ENCODE measurements around the gene RHBDD1. TPM values are rescaled to one million over a fixed set of nuclear protein-coding genes. Genes with fewer than 3 reads are reported as not detected.

Gene RHBDD1
- total RNA-seq, 1 donor from 2014 or later, result 4.6 TPM

DNA sequence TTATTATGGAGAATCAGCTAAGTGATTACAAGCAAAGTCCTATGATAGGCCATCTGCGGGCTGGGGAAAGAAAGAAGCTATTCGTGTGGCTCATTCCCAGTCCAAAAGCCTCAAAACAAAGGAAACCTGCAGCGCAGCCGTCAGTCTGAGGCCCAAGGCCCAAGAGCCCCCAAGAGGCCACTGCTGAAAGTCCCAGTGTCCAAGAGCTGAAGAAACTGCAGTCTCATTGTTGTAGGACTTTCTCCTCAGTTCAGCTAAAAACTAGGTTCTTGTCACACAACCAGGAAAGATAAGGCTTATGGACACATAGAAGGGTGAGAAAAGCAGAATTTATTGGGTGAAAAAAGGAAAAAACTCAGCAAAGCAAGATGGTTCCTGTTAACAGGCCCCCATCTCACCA lies 143.2 kb downstream of the RHBDD1 start:
- DNase-seq (ENCODE audit: low read depth in 2 of 2), result no peak

DNA sequence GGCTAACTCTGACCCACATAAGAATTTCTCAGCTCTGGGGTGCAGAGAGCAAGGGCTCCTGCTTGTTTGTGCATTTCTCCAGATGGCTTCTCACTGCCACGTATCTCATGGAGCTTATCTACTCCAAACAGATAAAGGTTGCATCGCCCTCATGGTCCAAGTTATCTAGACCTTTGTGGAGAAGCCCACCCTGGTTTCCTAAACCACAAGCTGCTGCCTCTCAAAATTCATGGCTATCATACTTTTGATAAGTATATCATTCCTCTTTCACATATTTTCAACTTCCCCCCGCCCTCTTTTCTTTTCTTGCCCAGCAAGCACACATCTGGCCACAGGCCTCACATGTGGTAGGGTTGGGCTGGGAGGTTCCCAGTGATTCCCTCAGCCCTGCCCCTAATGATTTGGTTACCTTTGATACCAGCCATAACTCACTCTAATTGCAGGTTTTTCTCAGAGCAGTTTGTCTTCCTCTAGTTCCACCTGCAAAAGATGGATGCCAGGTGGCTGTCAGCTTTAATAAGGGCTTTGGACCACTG lies 146.0 kb downstream of the RHBDD1 start:
- no peak for DNase-seq (ENCODE audit: low read depth in 2 of 2)

- no peak for DNase-seq (ENCODE audit: low read depth in 2 of 2)
Measured at GRCh38 chr2:226983895-226984749, 148.3 kb downstream of the RHBDD1 start.

GRCh38 chr2:226984750-226985582 lies 149.1 kb downstream of the RHBDD1 start:
- peak; percentile 67 to 76 for DNase-seq (ENCODE audit: low read depth in 2 of 2)

GRCh38 chr2:226985583-226985946 lies 149.7 kb downstream of the RHBDD1 start:
- no peak for DNase-seq (ENCODE audit: low read depth in 2 of 2)

GRCh38 chr2:226991663-226992062 lies 155.8 kb downstream of the RHBDD1 start:
- no peak for DNase-seq (ENCODE audit: low read depth in 2 of 2)

- no peak for DNase-seq (ENCODE audit: low read depth in 2 of 2)
Measured at GRCh38 chr2:226993171-226993570, 157.3 kb downstream of the RHBDD1 start.

DNA sequence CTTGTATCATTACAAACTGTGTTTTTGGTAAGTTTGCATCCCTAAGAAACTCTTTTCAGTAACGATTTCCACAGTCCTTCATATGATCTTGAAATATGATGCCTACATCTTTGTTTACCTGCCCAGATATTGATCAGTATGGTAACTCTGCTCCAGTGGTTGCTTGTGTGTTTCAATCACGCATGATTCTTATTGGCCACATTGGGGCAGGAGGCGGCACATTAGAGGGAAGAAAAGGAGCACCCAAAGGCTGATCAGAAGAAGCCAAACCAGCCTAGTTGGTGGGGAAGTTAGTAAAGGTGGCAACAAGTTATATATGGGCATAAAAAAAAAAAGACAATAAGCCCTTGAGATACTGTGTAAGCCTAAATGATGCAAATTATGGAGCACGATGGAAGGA lies 158.9 kb downstream of the RHBDD1 start:
- peak in 1 of 2 donors; percentile 14 for DNase-seq (ENCODE audit: low read depth in 2 of 2)

DNA sequence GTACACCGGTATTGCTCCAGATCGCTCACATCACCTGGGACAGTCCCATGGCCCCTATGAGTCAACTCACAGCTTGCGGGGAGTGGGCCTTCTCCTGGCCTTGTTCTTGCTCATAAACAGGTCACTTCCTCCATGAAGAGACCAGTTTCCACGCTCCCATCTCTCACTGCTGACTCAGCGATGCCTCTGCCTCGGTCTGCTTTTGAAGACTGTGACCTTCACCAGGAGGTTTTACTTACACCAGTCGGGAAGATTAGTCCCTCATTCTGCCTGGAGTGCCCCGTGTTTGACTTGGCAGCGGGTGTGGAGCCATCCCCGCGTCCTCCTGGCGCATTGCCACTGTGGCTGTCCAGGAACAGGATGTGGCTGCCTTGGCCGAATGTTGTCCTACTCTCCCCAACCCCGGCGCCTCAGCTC lies 159.8 kb downstream of the RHBDD1 start:
- DNase-seq (ENCODE audit: low read depth in 2 of 2), result peak; percentile 24 to 80

DNA sequence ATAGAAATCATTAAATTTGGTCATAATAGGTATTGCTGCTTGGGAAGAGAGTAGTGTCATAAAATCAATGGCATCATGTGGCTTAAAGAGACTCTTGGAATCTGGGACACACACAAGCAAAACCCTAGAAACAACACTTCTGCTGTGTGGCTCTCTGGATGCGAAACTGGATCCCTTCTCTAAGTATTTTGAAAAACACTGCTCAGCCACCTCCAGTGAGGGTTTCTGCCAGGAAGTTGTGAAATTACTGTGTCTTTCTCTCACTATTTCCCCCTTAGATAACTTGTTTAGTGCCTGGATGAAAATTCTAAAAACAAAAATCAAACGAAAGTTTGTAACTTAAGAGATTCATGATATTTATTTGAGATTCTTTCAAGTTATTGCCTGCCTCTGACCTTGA lies 163.8 kb downstream of the RHBDD1 start:
- no peak for DNase-seq (ENCODE audit: low read depth in 2 of 2)

GRCh38 chr2:227000123-227000522 lies 164.3 kb downstream of the RHBDD1 start:
- no peak for DNase-seq (ENCODE audit: low read depth in 2 of 2)

DNA sequence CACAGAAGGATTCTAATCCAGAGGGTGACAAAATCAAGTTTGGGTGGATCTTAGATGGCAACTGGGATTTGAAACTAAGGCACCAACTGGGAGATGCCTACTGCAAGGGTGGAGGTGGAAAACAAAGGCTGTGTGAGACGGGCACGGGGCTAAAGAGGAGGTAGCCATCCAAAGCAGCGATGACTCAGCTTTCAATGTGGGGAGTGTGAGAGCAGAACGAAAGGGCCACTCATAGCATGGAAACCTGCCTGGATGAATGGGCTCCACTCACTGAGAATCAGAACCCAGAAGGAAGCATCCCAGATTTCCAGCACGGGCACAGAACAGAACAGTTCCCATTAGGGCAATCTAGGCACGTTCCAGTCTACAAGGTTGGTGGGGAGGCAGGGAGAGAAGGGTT lies 168.6 kb downstream of the RHBDD1 start:
- DNase-seq (ENCODE audit: low read depth in 2 of 2), result no peak

GRCh38 chr2:227006189-227006897 lies 170.5 kb downstream of the RHBDD1 start:
- no peak for DNase-seq (ENCODE audit: low read depth in 2 of 2)

- DNase-seq (ENCODE audit: low read depth in 2 of 2), result no peak
Measured at GRCh38 chr2:227007148-227007547, 171.3 kb downstream of the RHBDD1 start.

GRCh38 chr2:227007940-227008339 lies 172.1 kb downstream of the RHBDD1 start:
- no peak for DNase-seq (ENCODE audit: low read depth in 2 of 2)

DNA sequence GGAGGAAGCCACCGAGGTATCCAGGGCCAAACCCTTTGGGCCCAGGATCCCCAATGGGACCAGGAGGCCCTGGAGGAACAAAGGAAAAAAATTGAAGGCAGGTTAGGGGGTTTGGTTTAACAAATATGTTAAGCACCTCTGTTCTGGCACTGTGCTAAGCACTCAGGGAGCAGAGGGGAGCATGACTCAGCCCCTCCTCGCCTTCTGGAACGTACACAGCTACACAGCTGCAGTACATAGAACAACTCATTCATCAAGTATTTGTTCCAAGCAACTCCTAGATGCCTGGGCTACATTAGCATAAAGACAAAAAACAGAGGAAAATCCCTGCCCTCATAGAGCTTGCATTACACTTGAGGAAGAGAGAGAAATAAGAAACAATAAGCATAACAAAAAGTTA lies 174.6 kb downstream of the RHBDD1 start:
- no peak for DNase-seq (ENCODE audit: low read depth in 2 of 2)

GRCh38 chr2:227013330-227013729 lies 177.5 kb downstream of the RHBDD1 start:
- no peak for DNase-seq (ENCODE audit: low read depth in 2 of 2)

DNA sequence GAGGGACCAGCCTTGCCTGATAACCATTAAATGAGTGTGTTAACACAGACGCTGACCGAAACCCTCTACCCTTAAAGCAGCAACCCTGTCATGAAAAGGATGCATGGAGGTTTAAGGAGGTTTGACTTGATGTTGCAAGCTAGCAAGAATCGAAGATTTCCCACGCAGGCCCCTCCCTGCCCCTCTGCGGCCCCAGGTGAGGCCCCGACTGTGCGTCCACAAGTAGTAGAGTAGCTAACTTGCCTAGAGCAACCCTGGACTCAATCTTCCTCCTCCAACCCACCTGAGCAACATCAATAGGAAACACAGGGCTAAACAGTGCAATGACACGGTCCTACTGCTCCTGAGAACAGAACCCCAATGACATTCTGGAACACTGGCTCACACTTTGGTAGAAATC lies 178.0 kb downstream of the RHBDD1 start:
- no peak for DNase-seq (ENCODE audit: low read depth in 2 of 2)

GRCh38 chr2:227016894-227017293 lies 181.0 kb downstream of the RHBDD1 start:
- no peak for DNase-seq (ENCODE audit: low read depth in 2 of 2)

DNA sequence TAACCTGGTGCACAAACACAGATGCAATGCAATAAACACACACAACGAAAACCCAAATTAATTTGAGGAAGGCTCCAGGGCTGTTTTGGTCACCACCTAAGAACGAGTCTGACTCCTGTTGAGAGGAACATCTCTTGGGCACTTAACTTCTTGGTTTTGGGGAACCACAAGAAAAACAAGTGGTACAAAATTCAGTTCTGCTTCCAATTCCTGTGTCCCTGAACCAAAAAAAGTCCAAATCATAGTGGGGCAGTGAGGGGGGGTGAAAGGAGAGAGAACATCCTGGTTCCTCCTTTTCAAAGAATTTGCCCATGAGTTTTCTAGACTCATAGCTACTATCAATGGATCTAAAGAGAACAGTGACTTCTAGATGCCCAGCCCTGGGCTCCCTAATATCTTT lies 184.6 kb downstream of the RHBDD1 start:
- DNase-seq (ENCODE audit: low read depth in 2 of 2), result no peak

GRCh38 chr2:227022608-227023007 lies 186.8 kb downstream of the RHBDD1 start:
- no peak for DNase-seq (ENCODE audit: low read depth in 2 of 2)

DNA sequence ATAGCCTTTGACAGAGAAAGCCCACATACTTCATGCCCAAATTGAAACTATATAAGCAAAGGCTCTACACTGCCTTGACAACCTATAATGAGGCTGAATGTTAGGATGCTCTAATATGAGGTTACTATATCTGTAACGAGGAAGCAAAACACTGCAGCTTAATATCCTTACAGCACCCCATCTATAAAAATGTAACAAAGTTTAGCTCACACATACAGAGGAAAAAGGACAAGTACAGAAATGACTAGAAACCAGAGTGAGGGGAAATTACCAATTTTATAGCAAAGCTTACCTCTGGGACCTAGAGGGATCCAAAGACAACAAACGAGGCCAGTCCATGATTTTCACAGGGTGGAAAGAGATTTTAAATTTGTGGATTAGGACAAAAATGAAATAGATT lies 189.7 kb downstream of the RHBDD1 start:
- DNase-seq (ENCODE audit: low read depth in 2 of 2), result no peak

Measured in dermis microvascular lymphatic vessel endothelial cell (primary cell).